GM12878 (cell line): ENCODE measurements around the gene CGN. TPM values are rescaled to one million over a fixed set of nuclear protein-coding genes. Genes with fewer than 3 reads are reported as not detected.

Source experiments
- ATAC-seq: fragments of 200-7000 bp; cut with Tn5 transposase; 3 replicates; pipeline ENCODE4 v1.9.1; 2020; ENCODE audit warnings: mild to moderate bottlenecking, moderate library complexity
- BruUV-seq: library from RNA; stranded (reverse); fragments of 400-500 nt; replicated peaks from 2 replicates; lab custom pipeline; 2021; lab: Mats Ljungman, UMichigan
- CTCF ChIA-PET: fragments of 300-600 bp; sonication (Branson Sonifier 250); formaldehyde crosslinking; extraction: SDS; loops from one replicate; lab custom pipeline; 2021; ENCODE audit warnings: inconsistent platforms; lab: Yijun Ruan, JAX
- POLR2A ChIA-PET: fragments of 350-600 bp; formaldehyde crosslinking; extraction: SDS; loops from one replicate; lab custom pipeline; 2021; ENCODE audit warnings: inconsistent platforms; lab: Charles Lee
- RAD21 ChIA-PET: fragments of 300-600 bp; sonication (Branson Sonifier 250); formaldehyde crosslinking; loops from one replicate; lab custom pipeline; 2023; ENCODE audit warnings: antibody characterized with exemption; ENCODE audit not compliant: unreplicated experiment; lab: Charles Lee
- SMC1A ChIA-PET: fragments of 300-600 bp; sonication (Branson Sonifier 250); formaldehyde crosslinking; loops from one replicate; lab custom pipeline; 2023; ENCODE audit not compliant: unreplicated experiment, uncharacterized antibody; lab: Charles Lee
- DNase-seq: peaks from one replicate; pipeline ENCODE4 v3.0.0-alpha.2; 2011; ENCODE audit warnings: low read depth, low spot score
- FAIRE-seq: peaks from 3 replicates; lab custom pipeline; 2011; peaks lifted over from hg19 to GRCh38; lab: Jason Lieb, UNC
- H2AFZ ChIP-seq: 2 replicates; pipeline ENCODE4 v1.6.0; 2011; ENCODE audit warnings: low read depth, low read length, control low read depth; ENCODE audit not compliant: control insufficient read depth
- H3K27ac ChIP-seq: 2 replicates; pipeline ENCODE4 v1.5.1; 2011; ENCODE audit warnings: control low read depth; ENCODE audit not compliant: control insufficient read depth, insufficient read depth
- H3K27me3 ChIP-seq, 2 experiments: replicated peaks in 1 of 2; 2 replicates each; pipeline versions ENCODE4 v1.6.0 to v1.6.1; 2011; ENCODE audit warnings: low read length in 1 of 2; ENCODE audit not compliant: control insufficient read depth in 2 of 2, insufficient read depth in 2 of 2
- H3K36me3 ChIP-seq, 2 experiments: 2 replicates each; pipeline ENCODE4 v1.5.1; 2011; ENCODE audit warnings: low read length in 1 of 2; ENCODE audit not compliant: control insufficient read depth in 2 of 2, insufficient read depth in 2 of 2
- H3K4me1 ChIP-seq: 2 replicates; pipeline ENCODE4 v1.6.1; 2011; ENCODE audit warnings: mild to moderate bottlenecking, low read length, moderate library complexity, mixed read lengths; ENCODE audit not compliant: control insufficient read depth, insufficient read depth
- H3K4me2 ChIP-seq: 2 replicates; pipeline ENCODE4 v1.6.0; 2011; ENCODE audit warnings: control low read depth; ENCODE audit not compliant: control insufficient read depth, insufficient read depth
- H3K4me3 ChIP-seq: fragments of 200-600 bp; sonication (generic); 2 replicates; pipeline ENCODE4 v1.5.1; 2016
- H3K79me2 ChIP-seq: 2 replicates; pipeline ENCODE4 v1.6.0; 2011; ENCODE audit warnings: low read length; ENCODE audit not compliant: control insufficient read depth, insufficient read depth
- H3K9ac ChIP-seq: 2 replicates; pipeline ENCODE4 v1.8.0; 2011; ENCODE audit warnings: low read length, control low read depth, mixed read lengths; ENCODE audit not compliant: control insufficient read depth, insufficient read depth
- H3K9me3 ChIP-seq: replicated peaks from 3 replicates; pipeline ENCODE4 v1.5.1; 2011; ENCODE audit warnings: mild to moderate bottlenecking, low read length; ENCODE audit not compliant: control insufficient read depth, insufficient read depth
- H4K20me1 ChIP-seq: 2 replicates; pipeline ENCODE4 v1.6.0; 2011; ENCODE audit not compliant: control insufficient read depth, insufficient read depth
- GATAD2B ChIP-seq: fragments of 450-650 bp; conservative IDR thresholded peaks from 2 replicates; pipeline ENCODE4 v1.6.1; 2017; ENCODE audit warnings: low read depth, mild to moderate bottlenecking, moderate library complexity
- MTA2 ChIP-seq: fragments of 450-650 bp; IDR thresholded peaks from 2 replicates; pipeline ENCODE4 v1.6.1; 2016; ENCODE audit warnings: low read depth, mild to moderate bottlenecking, moderate library complexity
- NFIC ChIP-seq: IDR thresholded peaks from 2 replicates; pipeline ENCODE4 v1.6.1; 2012; ENCODE audit warnings: low read depth, mild to moderate bottlenecking, inconsistent platforms, low read length, moderate library complexity
- PAX5 ChIP-seq: IDR thresholded peaks from 2 replicates; pipeline ENCODE4 v1.6.1; 2011; ENCODE audit warnings: low read depth, low read length, borderline replicate concordance
- POLR2AphosphoS2 ChIP-seq: IDR thresholded peaks from 2 replicates; pipeline ENCODE4 v1.6.1; 2011; ENCODE audit warnings: low read depth, mild to moderate bottlenecking, low read length, improper control_type of control experiment, moderate library complexity
- SIN3A ChIP-seq: IDR thresholded peaks from 2 replicates; pipeline ENCODE4 v1.6.1; 2012; ENCODE audit warnings: low read depth, low read length, improper control_type of control experiment
- SUZ12 ChIP-seq: fragments of 200-600 bp; sonication (generic); IDR thresholded peaks from one replicate; pipeline ENCODE4 v1.6.1; 2018; ENCODE audit warnings: antibody characterized with exemption, mild to moderate bottlenecking; ENCODE audit not compliant: unreplicated experiment
- YBX1 ChIP-seq: fragments of 450-650 bp; IDR thresholded peaks from 2 replicates; pipeline ENCODE4 v1.6.1; 2016; ENCODE audit warnings: antibody characterized with exemption
- ZNF217 ChIP-seq: fragments of 450-650 bp; IDR thresholded peaks from 2 replicates; pipeline ENCODE4 v1.6.1; 2017; ENCODE audit warnings: antibody characterized with exemption, mild to moderate bottlenecking
- WGBS: methylation state at CpG from one replicate; pipeline ENCODE4 v1.1.6; 2016; ENCODE audit warnings: low lambda C conversion rate; ENCODE audit not compliant: insufficient replicate concordance, insufficient coverage; ENCODE audit errors: missing lambda C conversion rate; 5-methylcytosine and 5-hydroxymethylcytosine counted together
- in situ Hi-C: fragments of 300-500 bp; cut with MboI; formaldehyde crosslinking; loops from 9 replicates; pipeline ENCODE4 v1.14.3; 2018; ENCODE audit warnings: mixed read lengths
- intact Hi-C: fragments of 100-400 bp; cut with micrococcal nuclease; formaldehyde crosslinking; loops from one replicate; pipeline ENCODE4 v1.14.2; 2022; ENCODE audit not compliant: unreplicated experiment
- polyA plus RNA-seq, 11 experiments: library from polyadenylated mRNA; depleted of rRNA in 4 of 11; unstranded in 6 of 11; stranded (reverse) in 5 of 11; fragments of >200 nt; fragmentation: Nextera tagmentation in 4 of 11; fragmentation: Illumina TruSeq in 1 of 11; extraction: Ambion mirVana in 4 of 11; extraction: Trizol in 1 of 11; gene quantifications; 1 replicate in 1 of 11; 2 replicates in 10 of 11; pipeline versions ENCODE4 v1.2.1 to v1.2.3, GENCODE V29; 2011 to 2016; ENCODE audit warnings: inconsistent platforms in 2 of 11, missing spikeins in 2 of 11, low read depth in 1 of 11
- total RNA-seq, 4 experiments: library from RNA; depleted of rRNA in 3 of 4; stranded (reverse); fragments of >200 nt in 3 of 4; fragmentation: Illumina TruSeq in 1 of 4; extraction: Trizol in 1 of 4; gene quantifications; 2 replicates each; pipeline versions ENCODE4 v1.2.1 to v1.2.3, GENCODE V29; 2013 to 2021
- TF ChIP-seq, protein P1 (sequence below): fragments of 450-650 bp; IDR thresholded peaks from 2 replicates; pipeline ENCODE4 v1.6.1; 2016; ENCODE audit warnings: mild to moderate bottlenecking, moderate library complexity, borderline replicate concordance
- TF ChIP-seq, protein P2 (sequence below): fragments of 450-650 bp; formaldehyde crosslinking; IDR thresholded peaks from 2 replicates; pipeline ENCODE4 v1.4.0; 2022; ENCODE audit warnings: mild to moderate bottlenecking, moderate library complexity
- TF ChIP-seq, protein P3 (sequence below): fragments of 450-650 bp; IDR thresholded peaks from 2 replicates; pipeline ENCODE4 v1.6.1; 2016; ENCODE audit warnings: mild to moderate bottlenecking
- TF ChIP-seq, protein P4 (sequence below): IDR thresholded peaks from 2 replicates; pipeline ENCODE4 v1.6.1; 2012; ENCODE audit warnings: low read depth, low read length, improper control_type of control experiment
- TF ChIP-seq, protein P5 (sequence below): fragments of 450-650 bp; IDR thresholded peaks from 2 replicates; pipeline ENCODE4 v1.6.1; 2017; ENCODE audit warnings: low read depth, mild to moderate bottlenecking, moderate library complexity

Gene CGN
- total and polyA plus RNA-seq, 10 of the 15 experiments (the other 5 are each of a cell fraction or from before 2014, with no cell fraction given) = 0.11 to 6.5 (median 3.4) TPM

DNA sequence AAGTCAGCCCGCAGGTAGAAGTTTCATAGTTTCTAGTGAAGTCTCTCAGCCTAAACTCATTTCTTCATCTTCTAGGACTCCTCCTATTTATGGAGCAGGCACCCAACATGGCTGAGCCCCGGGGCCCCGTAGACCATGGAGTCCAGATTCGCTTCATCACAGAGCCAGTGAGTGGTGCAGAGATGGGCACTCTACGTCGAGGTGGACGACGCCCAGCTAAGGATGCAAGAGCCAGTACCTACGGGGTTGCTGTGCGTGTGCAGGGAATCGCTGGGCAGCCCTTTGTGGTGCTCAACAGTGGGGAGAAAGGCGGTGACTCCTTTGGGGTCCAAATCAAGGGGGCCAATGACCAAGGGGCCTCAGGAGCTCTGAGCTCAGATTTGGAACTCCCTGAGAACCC is 7.2 kb downstream of the CGN start:
- Histone ChIP-seq H3K4me1 (peaks cover 5% of the 10 kb centered on the region; the same call in 1 of the 2 replicates), H3K4me2 (no peak overlapping the region), H2AFZ (no peak overlapping the region), H4K20me1 (no peaks in the 10 kb centered on the region), H3K79me2 (no peaks in the 10 kb centered on the region), H3K4me3 (no peak overlapping the region), H3K36me3 (no peaks in the 10 kb centered on the region), H3K27me3 (no peaks in the 10 kb centered on the region; a peak in 1 of 4 replicates), H3K27ac (no peak overlapping the region), H3K9me3 (no peaks in the 10 kb centered on the region), H3K9ac (no peak overlapping the region)
- 64% methylated on average over 12 of the region's 12 CpGs for WGBS
- ChIA-PET RAD21 (no interaction called here), POLR2A (no interaction called here), CTCF (no interaction called here), SMC1A (no interaction called here)
- in situ Hi-C loops = no loop called here
- no TSS peak for BruUV-seq
- DNase-seq (no peak), FAIRE-seq (no peak), ATAC-seq (no peak)
- intact Hi-C loops = no loop called here
- TF ChIP-seq PAX5 (no peak), POLR2AphosphoS2 (no peak), MTA2 (no peak), SIN3A (no peak), GATAD2B (no peak), SUZ12 (no peak), ZNF217 (no peak), YBX1 (no peak), NFIC (no peak)
- TF ChIP-seq, protein P1, sequence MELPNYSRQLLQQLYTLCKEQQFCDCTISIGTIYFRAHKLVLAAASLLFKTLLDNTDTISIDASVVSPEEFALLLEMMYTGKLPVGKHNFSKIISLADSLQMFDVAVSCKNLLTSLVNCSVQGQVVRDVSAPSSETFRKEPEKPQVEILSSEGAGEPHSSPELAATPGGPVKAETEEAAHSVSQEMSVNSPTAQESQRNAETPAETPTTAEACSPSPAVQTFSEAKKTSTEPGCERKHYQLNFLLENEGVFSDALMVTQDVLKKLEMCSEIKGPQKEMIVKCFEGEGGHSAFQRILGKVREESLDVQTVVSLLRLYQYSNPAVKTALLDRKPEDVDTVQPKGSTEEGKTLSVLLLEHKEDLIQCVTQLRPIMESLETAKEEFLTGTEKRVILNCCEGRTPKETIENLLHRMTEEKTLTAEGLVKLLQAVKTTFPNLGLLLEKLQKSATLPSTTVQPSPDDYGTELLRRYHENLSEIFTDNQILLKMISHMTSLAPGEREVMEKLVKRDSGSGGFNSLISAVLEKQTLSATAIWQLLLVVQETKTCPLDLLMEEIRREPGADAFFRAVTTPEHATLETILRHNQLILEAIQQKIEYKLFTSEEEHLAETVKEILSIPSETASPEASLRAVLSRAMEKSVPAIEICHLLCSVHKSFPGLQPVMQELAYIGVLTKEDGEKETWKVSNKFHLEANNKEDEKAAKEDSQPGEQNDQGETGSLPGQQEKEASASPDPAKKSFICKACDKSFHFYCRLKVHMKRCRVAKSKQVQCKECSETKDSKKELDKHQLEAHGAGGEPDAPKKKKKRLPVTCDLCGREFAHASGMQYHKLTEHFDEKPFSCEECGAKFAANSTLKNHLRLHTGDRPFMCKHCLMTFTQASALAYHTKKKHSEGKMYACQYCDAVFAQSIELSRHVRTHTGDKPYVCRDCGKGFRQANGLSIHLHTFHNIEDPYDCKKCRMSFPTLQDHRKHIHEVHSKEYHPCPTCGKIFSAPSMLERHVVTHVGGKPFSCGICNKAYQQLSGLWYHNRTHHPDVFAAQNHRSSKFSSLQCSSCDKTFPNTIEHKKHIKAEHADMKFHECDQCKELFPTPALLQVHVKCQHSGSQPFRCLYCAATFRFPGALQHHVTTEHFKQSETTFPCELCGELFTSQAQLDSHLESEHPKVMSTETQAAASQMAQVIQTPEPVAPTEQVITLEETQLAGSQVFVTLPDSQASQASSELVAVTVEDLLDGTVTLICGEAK = no peak
- TF ChIP-seq, protein P2, sequence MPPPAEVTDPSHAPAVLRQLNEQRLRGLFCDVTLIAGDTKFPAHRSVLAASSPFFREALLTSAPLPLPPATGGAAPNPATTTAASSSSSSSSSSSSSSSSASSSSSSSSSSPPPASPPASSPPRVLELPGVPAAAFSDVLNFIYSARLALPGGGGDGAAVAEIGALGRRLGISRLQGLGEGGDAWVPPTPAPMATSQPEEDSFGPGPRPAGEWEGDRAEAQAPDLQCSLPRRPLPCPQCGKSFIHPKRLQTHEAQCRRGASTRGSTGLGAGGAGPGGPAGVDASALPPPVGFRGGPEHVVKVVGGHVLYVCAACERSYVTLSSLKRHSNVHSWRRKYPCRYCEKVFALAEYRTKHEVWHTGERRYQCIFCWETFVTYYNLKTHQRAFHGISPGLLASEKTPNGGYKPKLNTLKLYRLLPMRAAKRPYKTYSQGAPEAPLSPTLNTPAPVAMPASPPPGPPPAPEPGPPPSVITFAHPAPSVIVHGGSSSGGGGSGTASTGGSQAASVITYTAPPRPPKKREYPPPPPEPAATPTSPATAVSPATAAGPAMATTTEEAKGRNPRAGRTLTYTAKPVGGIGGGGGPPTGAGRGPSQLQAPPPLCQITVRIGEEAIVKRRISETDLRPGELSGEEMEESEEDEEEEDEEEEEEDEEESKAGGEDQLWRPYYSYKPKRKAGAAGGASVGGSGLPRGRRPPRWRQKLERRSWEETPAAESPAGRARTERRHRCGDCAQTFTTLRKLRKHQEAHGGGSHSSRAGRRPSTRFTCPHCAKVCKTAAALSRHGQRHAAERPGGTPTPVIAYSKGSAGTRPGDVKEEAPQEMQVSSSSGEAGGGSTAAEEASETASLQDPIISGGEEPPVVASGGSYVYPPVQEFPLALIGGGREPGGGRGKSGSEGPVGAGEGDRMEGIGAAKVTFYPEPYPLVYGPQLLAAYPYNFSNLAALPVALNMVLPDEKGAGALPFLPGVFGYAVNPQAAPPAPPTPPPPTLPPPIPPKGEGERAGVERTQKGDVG (CRISPR knock-in tag) = no peak
- TF ChIP-seq, protein P3, sequence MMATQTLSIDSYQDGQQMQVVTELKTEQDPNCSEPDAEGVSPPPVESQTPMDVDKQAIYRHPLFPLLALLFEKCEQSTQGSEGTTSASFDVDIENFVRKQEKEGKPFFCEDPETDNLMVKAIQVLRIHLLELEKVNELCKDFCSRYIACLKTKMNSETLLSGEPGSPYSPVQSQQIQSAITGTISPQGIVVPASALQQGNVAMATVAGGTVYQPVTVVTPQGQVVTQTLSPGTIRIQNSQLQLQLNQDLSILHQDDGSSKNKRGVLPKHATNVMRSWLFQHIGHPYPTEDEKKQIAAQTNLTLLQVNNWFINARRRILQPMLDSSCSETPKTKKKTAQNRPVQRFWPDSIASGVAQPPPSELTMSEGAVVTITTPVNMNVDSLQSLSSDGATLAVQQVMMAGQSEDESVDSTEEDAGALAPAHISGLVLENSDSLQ = no peak
- TF ChIP-seq, protein P4, sequence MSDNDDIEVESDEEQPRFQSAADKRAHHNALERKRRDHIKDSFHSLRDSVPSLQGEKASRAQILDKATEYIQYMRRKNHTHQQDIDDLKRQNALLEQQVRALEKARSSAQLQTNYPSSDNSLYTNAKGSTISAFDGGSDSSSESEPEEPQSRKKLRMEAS = no peak
- TF ChIP-seq, protein P5, sequence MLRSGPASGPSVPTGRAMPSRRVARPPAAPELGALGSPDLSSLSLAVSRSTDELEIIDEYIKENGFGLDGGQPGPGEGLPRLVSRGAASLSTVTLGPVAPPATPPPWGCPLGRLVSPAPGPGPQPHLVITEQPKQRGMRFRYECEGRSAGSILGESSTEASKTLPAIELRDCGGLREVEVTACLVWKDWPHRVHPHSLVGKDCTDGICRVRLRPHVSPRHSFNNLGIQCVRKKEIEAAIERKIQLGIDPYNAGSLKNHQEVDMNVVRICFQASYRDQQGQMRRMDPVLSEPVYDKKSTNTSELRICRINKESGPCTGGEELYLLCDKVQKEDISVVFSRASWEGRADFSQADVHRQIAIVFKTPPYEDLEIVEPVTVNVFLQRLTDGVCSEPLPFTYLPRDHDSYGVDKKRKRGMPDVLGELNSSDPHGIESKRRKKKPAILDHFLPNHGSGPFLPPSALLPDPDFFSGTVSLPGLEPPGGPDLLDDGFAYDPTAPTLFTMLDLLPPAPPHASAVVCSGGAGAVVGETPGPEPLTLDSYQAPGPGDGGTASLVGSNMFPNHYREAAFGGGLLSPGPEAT = no peak
